HUDEP-2 (cell line): ENCODE results near the gene ABHD16A.

Source experiments
- DNase-seq, 76 experiments: peaks; one replicate each; lab custom pipeline; 2025; ENCODE audit not compliant: unreplicated experiment in 76 of 76; lab: John Stamatoyannopoulos, UW

ABHD16A gene

DNA sequence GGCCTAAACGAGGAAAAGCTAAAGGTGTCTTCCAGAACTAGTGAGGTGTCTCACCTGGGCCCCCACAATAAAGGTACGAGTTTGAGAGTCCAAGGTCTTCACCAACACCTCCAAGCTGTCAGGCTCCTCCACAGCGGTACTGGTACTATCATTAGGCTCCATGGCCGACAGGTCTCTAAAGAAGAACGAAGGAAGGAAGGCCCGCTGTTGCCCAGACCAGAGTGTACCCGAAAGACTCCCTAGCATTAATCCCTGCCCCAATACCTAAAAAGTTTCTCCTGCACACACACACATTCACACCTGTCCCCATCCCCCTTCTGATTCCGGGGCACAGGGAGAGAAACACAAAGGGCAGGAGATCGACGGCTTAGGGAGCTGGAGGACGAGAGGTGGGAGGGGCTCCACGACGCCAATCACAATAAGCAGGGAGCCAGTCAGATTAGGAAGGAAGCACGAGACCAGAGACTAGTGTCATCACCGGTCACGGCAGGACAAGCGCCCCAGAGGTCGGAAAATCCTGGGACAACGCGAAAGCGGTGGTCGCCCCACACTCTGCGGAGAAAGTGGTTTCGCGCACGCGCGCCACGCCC, 51.4 kb downstream of the ABHD16A start:
- peak in 66 of 76 experiments; percentile 35 to 90 (median 72) for DNase-seq

DNA sequence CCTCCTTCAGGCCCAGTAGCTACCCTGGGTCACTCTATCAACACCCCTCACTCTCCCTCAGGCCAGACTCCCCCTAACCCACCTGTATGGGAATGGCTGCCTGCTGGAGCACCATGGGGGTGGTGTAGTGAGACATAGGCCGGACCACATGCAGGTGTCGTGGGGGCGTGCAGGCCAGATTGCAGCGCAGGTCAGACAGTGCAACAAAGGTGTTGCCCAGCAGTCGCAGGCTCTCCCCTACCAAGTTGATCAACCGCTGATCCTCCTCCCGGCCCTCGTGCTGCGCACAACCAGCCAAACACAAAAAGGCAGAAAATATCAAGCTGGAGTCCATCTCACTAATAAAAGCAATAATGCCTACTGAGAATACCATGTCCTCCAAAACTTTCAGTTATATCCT, 57.8 kb downstream of the ABHD16A start:
- no peak for DNase-seq

DNA sequence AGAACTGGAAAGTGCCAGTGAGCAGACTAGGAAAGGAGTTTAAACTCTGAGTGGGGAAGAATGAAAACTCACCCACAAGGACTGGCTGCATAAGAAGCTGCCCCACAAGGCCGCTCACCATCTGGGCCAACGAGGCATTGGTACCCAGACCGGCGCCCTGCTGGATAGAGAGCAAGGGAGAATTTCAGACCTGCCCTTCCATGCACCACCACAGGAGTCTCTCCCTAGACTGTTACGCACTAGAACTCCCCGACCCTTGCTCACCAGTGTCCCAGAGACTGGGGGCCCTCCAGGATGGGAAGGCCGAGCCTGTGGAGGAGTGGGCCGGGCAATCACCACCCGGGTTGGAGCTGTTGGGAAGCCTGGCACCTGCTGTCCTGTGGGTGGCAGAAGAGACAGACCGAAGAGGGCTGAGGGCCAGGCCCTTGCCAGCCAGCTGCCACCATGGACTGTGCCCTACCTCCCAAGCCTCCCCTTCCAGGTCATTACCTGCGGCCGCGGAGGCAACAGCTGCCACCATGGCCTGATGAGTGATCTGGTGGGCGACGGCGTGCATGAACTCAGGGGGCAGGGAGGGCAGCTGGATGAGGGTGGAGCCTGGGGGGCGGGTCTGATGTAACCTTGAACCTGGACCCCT, 59.2 kb downstream of the ABHD16A start:
- DNase-seq = peak in 1 of 76 experiments; percentile 12

DNA sequence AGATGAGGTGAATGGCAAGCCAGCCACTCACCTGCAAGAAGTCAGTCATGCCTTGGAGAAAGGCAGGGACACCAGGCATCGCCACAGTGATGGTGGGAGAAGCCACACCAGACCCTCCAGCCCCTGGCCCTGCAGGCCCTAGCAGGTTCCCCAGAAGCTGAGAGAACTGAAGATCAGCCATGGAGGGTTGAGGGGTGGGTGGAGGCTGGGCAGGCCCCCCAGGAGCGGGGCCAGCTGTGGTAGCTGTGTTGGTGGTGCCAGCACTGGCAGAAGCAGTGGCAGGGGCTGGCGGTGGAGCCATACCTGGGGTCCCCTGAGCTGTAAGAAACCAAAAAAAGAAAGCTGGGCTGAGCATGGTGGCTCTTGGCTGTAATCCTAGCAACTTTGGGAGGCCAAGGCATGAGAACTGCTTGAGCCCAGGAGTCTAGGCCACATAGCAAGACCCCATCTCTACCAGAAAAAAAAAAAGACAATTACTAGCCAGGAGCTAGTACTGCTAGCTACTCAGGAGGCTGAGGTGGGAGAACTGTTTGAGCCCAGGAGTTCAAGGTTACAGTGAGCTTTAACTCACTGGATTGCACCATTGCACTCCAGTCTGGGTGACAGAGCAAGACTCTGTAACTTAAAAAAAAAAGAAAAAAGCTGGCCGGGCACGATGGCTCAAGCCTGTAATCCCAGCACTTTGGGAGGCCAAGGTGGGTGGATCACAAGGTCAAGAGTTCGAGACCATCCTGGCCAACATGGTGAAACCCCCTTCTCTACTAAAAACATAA, 60.1 kb downstream of the ABHD16A start:
- DNase-seq = no peak

DNA sequence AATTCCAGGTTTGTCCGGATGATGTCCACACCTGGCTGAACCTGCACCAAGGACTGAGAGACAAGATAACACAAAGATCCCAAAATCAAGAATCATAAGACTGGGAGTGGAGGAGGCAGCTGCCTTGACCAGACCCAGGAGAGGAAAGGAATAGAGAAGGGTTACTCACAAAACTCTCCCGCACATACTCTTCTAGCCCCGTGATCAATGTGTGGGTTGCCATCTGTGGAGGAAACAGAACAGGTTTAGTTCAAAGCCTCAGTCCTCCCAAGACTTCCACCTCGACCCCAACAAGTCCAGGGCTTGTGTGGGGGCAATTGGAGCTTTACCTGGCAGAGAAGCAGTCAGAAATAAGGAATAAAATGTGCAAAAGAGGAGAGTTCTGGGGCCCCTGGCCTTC, 61.8 kb downstream of the ABHD16A start:
- DNase-seq = no peak

DNA sequence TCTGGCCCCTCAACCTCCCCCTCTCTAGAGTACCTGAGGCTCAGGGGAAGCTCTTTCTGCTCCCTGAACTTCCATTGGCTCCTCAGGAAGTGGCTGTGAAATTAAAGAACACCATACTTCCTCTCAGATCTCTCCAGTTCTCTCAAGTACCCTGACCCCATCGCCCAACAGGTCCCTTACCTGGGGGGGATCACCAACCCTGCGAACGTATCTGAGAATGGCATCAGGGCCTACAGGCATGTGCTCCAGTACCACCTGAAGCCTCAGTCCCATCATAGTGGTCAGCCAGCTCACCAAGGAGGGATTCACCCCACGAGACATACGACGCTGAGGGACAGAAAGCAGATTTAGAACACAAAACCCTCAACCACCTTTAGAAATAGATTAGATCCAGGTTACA, 62.5 kb downstream of the ABHD16A start:
- no peak for DNase-seq

DNA sequence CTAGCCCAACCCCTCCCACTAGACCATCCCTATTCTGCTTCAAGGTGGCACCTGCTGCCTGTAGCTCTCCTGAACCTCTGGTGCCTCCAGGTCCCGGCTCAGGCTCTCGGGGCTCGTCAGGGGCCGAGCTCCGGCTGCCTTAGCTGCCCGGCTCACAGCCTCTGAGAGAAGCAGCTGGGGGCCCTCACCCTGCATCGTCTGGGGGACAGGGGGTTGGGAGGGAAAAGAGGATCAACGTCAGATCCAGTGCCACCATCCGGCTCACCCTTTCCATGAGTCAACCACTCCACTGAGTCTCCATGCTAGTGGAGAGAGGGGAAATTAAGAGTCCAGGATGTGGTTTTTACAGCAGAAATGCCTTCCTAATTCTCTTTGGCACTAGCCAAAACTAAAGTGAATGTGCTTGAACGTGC, 63.7 kb downstream of the ABHD16A start:
- DNase-seq = no peak

DNA sequence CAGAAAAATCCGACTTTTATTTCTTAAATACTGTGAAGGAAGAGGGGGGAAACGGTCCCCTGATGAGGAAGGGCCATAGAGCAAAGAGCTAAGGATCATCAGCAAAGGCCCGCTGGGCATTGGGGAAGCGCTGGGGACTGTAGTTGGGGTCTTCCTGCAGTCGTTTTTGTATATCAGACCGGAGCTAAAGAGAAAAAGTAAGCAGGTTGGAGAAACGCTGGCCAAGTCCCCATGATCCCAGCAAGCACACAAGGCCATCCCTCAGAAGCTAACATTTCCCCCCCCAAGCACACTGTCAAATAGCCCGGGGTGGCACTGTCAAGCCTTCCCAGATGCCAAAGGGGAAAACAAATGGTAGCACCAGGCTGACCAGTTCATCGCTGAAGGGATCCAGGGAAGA, 64.1 kb downstream of the ABHD16A start:
- DNase-seq = no peak
